Measurements from ENCODE around the gene PRRC2A. TPM values are rescaled to one million over a fixed set of nuclear protein-coding genes. Genes with fewer than 3 reads are reported as not detected.

Gene PRRC2A
- total RNA-seq, 1 experiment from 2014 or later = 383 TPM

DNA sequence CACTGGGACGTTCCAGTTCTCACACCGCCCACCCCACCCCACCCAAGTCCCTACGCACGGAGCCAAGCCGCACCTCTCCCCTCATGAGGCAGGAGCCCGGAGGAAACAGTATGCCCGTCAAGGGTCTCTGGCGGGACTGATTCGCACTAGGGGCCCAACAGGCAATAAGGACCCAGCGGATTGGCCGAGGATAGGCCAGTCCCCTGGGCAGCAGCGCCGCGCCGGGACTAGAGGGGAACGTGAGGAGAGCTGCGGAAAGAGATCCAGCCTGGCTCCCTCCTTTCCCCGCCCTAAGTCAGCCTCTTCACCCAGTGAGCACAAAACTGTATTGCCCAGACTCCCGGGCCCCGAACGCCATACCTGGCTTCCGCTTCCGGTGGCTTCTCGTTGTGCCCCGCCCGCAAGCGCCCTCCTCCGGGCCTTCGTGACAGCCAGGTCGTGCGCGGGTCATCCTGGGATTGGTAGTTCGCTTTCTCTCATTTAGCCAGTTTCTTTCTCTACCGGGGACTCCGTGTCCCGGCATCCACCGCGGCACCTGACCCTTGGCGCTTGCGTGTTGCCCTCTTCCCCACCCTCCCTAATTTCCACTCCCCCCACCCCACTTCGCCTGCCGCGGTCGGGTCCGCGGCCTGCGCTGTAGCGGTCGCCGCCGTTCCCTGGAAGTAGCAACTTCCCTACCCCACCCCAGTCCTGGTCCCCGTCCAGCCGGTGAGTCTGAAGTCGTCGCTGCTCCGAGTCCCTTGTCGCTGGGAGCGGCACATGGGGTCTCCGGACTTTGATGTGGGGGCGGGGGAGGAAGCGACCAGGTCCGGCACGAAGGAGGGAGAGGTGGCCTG lies 45.2 kb downstream of the PRRC2A start, which contains the start of gene CSNK2B:
Gene CSNK2B (plus strand): TSS at position 580 of the 836 bp plus-strand sequence. CDS start 752 bp downstream, outside the sequence.
- H3K9me3 Mint-ChIP-seq = no peaks in the 10 kb centered on the region
- peak within 1 kb of the TSS; percentile 99 for H3K27ac Mint-ChIP-seq
- no peaks in the 10 kb centered on the region for H3K4me1 ChIP-seq (ENCODE audit: insufficient read depth, low read length)
- H2BK5ac ChIP-seq (ENCODE audit: insufficient read length, low read length) = peak within 1 kb of the TSS; percentile 17
- peak within 1 kb of the TSS; percentile 89 for H3K9ac ChIP-seq (ENCODE audit: extremely low read depth, insufficient read length, low read length)
- peaks cover 49 to 80% (median 71%) of the 10 kb centered on the region in 3 experiments for H3K36me3 Mint-ChIP-seq (ENCODE audit: insufficient read depth in 1 of 3, low read depth in 3 of 3)
- no peak within 1 kb of the TSS for H3T11ph ChIP-seq (ENCODE audit: low read length)
- DNase-seq = peak; percentile 98
- no peak within 1 kb of the TSS for H2BK15ac ChIP-seq (ENCODE audit: low read depth, low read length)
- H4K91ac ChIP-seq (ENCODE audit: insufficient read length, low read depth, low read length) = no peak within 1 kb of the TSS
- no peak within 1 kb of the TSS for H2BK120ac ChIP-seq (ENCODE audit: low read depth, low read length, poor library complexity, severe bottlenecking)
- no peaks in the 10 kb centered on the region for H3K27me3 Mint-ChIP-seq (ENCODE audit: low read depth)
- TF ChIP-seq, protein P1, sequence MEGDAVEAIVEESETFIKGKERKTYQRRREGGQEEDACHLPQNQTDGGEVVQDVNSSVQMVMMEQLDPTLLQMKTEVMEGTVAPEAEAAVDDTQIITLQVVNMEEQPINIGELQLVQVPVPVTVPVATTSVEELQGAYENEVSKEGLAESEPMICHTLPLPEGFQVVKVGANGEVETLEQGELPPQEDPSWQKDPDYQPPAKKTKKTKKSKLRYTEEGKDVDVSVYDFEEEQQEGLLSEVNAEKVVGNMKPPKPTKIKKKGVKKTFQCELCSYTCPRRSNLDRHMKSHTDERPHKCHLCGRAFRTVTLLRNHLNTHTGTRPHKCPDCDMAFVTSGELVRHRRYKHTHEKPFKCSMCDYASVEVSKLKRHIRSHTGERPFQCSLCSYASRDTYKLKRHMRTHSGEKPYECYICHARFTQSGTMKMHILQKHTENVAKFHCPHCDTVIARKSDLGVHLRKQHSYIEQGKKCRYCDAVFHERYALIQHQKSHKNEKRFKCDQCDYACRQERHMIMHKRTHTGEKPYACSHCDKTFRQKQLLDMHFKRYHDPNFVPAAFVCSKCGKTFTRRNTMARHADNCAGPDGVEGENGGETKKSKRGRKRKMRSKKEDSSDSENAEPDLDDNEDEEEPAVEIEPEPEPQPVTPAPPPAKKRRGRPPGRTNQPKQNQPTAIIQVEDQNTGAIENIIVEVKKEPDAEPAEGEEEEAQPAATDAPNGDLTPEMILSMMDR (conservative IDR thresholded peaks at IDR 0.05) = no peak
- WGBS (ENCODE audit: extremely low coverage, insufficient read length, low lambda C conversion rate) = no CpG with 5 or more reads among the region's 63 CpGs
- no peak within 1 kb of the TSS for H3K4ac ChIP-seq (ENCODE audit: low read depth, low read length)
- peaks cover 11% of the 10 kb centered on the region for H3K79me1 ChIP-seq (ENCODE audit: insufficient read depth, low read depth, low read length, poor library complexity, severe bottlenecking)
- no peak within 1 kb of the TSS for H2BK20ac ChIP-seq (ENCODE audit: low read depth, low read length, poor library complexity, severe bottlenecking)
- no peaks in the 10 kb centered on the region for H4K20me1 ChIP-seq (ENCODE audit: control insufficient read depth, insufficient read depth, insufficient read length)
- no peaks in the 10 kb centered on the region for H3K27me3 ChIP-seq (ENCODE audit: insufficient read depth, low read length)
- H3K4me3 Mint-ChIP-seq = peak within 1 kb of the TSS; percentile 99
- H3K18ac ChIP-seq (ENCODE audit: insufficient read length, low read depth, low read length) = peak within 1 kb of the TSS; percentile 81
- peak within 1 kb of the TSS; percentile 66 for H3K14ac ChIP-seq (ENCODE audit: insufficient read depth, low read length)
- peaks cover 6% of the 10 kb centered on the region; the same call in 1 of the 2 replicates for H3K79me2 ChIP-seq (ENCODE audit: insufficient read depth, low read length)
- no peak within 1 kb of the TSS for H2AFZ ChIP-seq (ENCODE audit: low read length)
- H4K8ac ChIP-seq (replicated peaks; ENCODE audit: insufficient read length, low read depth, low read length) = no peak within 1 kb of the TSS
- H3K4me2 ChIP-seq (ENCODE audit: insufficient read depth, insufficient read length, low read length) = peak within 1 kb of the TSS; percentile 96
- H2BK12ac ChIP-seq (ENCODE audit: insufficient read length, low read depth, low read length) = no peak within 1 kb of the TSS
- no peaks in the 10 kb centered on the region for H3K9me3 ChIP-seq (ENCODE audit: control insufficient read depth, low read depth, low read length)
- peak within 1 kb of the TSS; percentile 38 for H3K56ac ChIP-seq (ENCODE audit: insufficient read length, low read depth, low read length)
- H2AK5ac ChIP-seq (ENCODE audit: insufficient read length, low read length) = no peak within 1 kb of the TSS
- peaks cover 30 to 34% of the 10 kb centered on the region in 2 experiments for H3K4me1 Mint-ChIP-seq
- peaks cover 19% of the 10 kb centered on the region for H3K23me2 ChIP-seq (ENCODE audit: insufficient read length, low read depth, low read length, poor library complexity, severe bottlenecking)
- peak within 1 kb of the TSS; percentile 41 for H4K5ac ChIP-seq (ENCODE audit: insufficient read length, low read depth, low read length)
- peak within 1 kb of the TSS; percentile 87 for H3K27ac ChIP-seq (ENCODE audit: insufficient read length, low read depth, low read length)
- no peak within 1 kb of the TSS for H3K23ac ChIP-seq (ENCODE audit: insufficient read length, low read depth, low read length)

Measured in H9 (cell line).